Stomach smooth muscle (tissue), 2 donors: Measurements from ENCODE around the gene UXS1.

Experiments
- H3K27ac ChIP-seq: one replicate; pipeline ENCODE4 v1.7.0; 2013; ENCODE audit warnings: mild to moderate bottlenecking, low read length, inconsistent platforms
- H3K27me3 ChIP-seq, 2 donors: one replicate each; pipeline ENCODE4 v1.7.0; 2013; ENCODE audit warnings: low read length in 2 of 2; ENCODE audit not compliant: insufficient read depth in 2 of 2, control insufficient read depth in 1 of 2
- H3K36me3 ChIP-seq, 2 donors: one replicate each; pipeline ENCODE4 v1.7.0; 2013; ENCODE audit warnings: low read length in 2 of 2; ENCODE audit not compliant: control insufficient read depth in 2 of 2, insufficient read depth in 2 of 2
- H3K4me1 ChIP-seq: one replicate; pipeline ENCODE4 v1.7.0; 2013; ENCODE audit warnings: low read length; ENCODE audit not compliant: control insufficient read depth, insufficient read depth
- H3K4me3 ChIP-seq, 2 donors: one replicate each; pipeline ENCODE4 v1.7.0; 2013; ENCODE audit warnings: low read length in 2 of 2
- H3K9ac ChIP-seq, 2 donors: one replicate each; pipeline ENCODE4 v1.7.0; 2013; ENCODE audit warnings: low read length in 2 of 2, mild to moderate bottlenecking in 1 of 2
- H3K9me3 ChIP-seq, 2 donors: one replicate each; pipeline ENCODE4 v1.7.0; 2013; ENCODE audit warnings: low read length in 2 of 2; ENCODE audit not compliant: control insufficient read depth in 2 of 2
- donor health status: healthy.
- donor health status: Pancreatic carcinoma.

Gene UXS1

GRCh38 chr2:106176446-106177099 lies 17.5 kb downstream of the UXS1 start:
- Histone ChIP-seq H3K4me1 (peaks cover 23% of the 10 kb centered on the region), H3K27ac (no peak overlapping the region), H3K4me3 (no peak overlapping the region), H3K9ac (no peak overlapping the region), H3K27me3 (no peaks in the 10 kb centered on the region), H3K36me3 (no peaks in the 10 kb centered on the region), H3K9me3 (no peaks in the 10 kb centered on the region)

- Histone ChIP-seq H3K27me3 (no peaks in the 10 kb centered on the region), H3K27ac (no peak overlapping the region), H3K36me3 (no peaks in the 10 kb centered on the region), H3K9ac (no peak overlapping the region), H3K9me3 (no peaks in the 10 kb centered on the region), H3K4me1 (peaks cover 20% of the 10 kb centered on the region), H3K4me3 (no peak overlapping the region)
Observed at GRCh38 chr2:106175086-106175850, 18.8 kb downstream of the UXS1 start.

GRCh38 chr2:106174056-106174455 lies 20.0 kb downstream of the UXS1 start:
- Histone ChIP-seq H3K36me3 (no peaks in the 10 kb centered on the region), H3K9ac (no peak overlapping the region), H3K4me1 (peaks cover 20% of the 10 kb centered on the region), H3K4me3 (no peak overlapping the region), H3K27me3 (no peaks in the 10 kb centered on the region), H3K27ac (no peak overlapping the region), H3K9me3 (no peaks in the 10 kb centered on the region)

- no peak overlapping the region for H3K9ac ChIP-seq
- H3K4me3 ChIP-seq: no peak overlapping the region
- H3K27me3 ChIP-seq: no peaks in the 10 kb centered on the region
- no peaks in the 10 kb centered on the region for H3K9me3 ChIP-seq
- H3K4me1 ChIP-seq: peaks cover 20% of the 10 kb centered on the region
- no peak overlapping the region for H3K27ac ChIP-seq
- no peaks in the 10 kb centered on the region for H3K36me3 ChIP-seq
Observed at GRCh38 chr2:106172649-106173048, 21.5 kb downstream of the UXS1 start.

- H3K36me3 ChIP-seq: no peaks in the 10 kb centered on the region
Observed at GRCh38 chr2:106168657-106169056, 25.4 kb downstream of the UXS1 start.

GRCh38 chr2:106167067-106167466 lies 27.0 kb downstream of the UXS1 start:
- H3K27ac ChIP-seq: no peak overlapping the region
- H3K36me3 ChIP-seq: no peaks in the 10 kb centered on the region
- no peak overlapping the region for H3K9ac ChIP-seq
- no peaks in the 10 kb centered on the region for H3K9me3 ChIP-seq
- no peaks in the 10 kb centered on the region for H3K27me3 ChIP-seq
- peaks cover 2% of the 10 kb centered on the region for H3K4me1 ChIP-seq
- H3K4me3 ChIP-seq: no peak overlapping the region

More at GRCh38 chr2:106168657-106169056, 25.4 kb downstream of the UXS1 start:
- Histone ChIP-seq H3K27me3 (no peaks in the 10 kb centered on the region), H3K9me3 (no peaks in the 10 kb centered on the region), H3K27ac (no peak overlapping the region), H3K4me3 (no peak overlapping the region), H3K9ac (no peak overlapping the region), H3K4me1 (peaks cover 2% of the 10 kb centered on the region)

- H3K36me3 ChIP-seq: peaks cover 0 to 3% of the 10 kb centered on the region in 2 donors
- no peak overlapping the region for H3K27ac ChIP-seq
- peaks cover 9% of the 10 kb centered on the region for H3K4me1 ChIP-seq
- H3K9me3 ChIP-seq: no peaks in the 10 kb centered on the region
- no peak overlapping the region for H3K4me3 ChIP-seq
- H3K9ac ChIP-seq: no peak overlapping the region
- H3K27me3 ChIP-seq: no peaks in the 10 kb centered on the region
Observed at GRCh38 chr2:106165561-106165960, 28.5 kb downstream of the UXS1 start.

- Histone ChIP-seq H3K9ac (no peak overlapping the region), H3K27me3 (no peaks in the 10 kb centered on the region), H3K4me3 (no peak overlapping the region), H3K36me3 (peaks cover 4 to 6% of the 10 kb centered on the region in 2 donors), H3K27ac (no peak overlapping the region), H3K9me3 (no peaks in the 10 kb centered on the region), H3K4me1 (peaks cover 7% of the 10 kb centered on the region)
Observed at GRCh38 chr2:106165029-106165428, 29.1 kb downstream of the UXS1 start.

GRCh38 chr2:106163948-106164545 lies 30.1 kb downstream of the UXS1 start:
- no peaks in the 10 kb centered on the region for H3K9me3 ChIP-seq
- peaks cover 7% of the 10 kb centered on the region for H3K4me1 ChIP-seq
- no peak overlapping the region for H3K27ac ChIP-seq
- H3K4me3 ChIP-seq: no peak overlapping the region
- H3K9ac ChIP-seq: no peak overlapping the region
- H3K36me3 ChIP-seq: peaks cover 5 to 11% of the 10 kb centered on the region in 2 donors
- H3K27me3 ChIP-seq: no peaks in the 10 kb centered on the region

GRCh38 chr2:106161938-106162820 lies 31.9 kb downstream of the UXS1 start:
- Histone ChIP-seq H3K9me3 (no peaks in the 10 kb centered on the region), H3K4me3 (no peak overlapping the region), H3K36me3 (peaks cover 17 to 19% of the 10 kb centered on the region in 2 donors), H3K9ac (no peak overlapping the region), H3K27ac (no peak overlapping the region), H3K27me3 (no peaks in the 10 kb centered on the region), H3K4me1 (peaks cover 7% of the 10 kb centered on the region)
